ENCODE results near the gene PKD1.

The PKD1 gene

DNA sequence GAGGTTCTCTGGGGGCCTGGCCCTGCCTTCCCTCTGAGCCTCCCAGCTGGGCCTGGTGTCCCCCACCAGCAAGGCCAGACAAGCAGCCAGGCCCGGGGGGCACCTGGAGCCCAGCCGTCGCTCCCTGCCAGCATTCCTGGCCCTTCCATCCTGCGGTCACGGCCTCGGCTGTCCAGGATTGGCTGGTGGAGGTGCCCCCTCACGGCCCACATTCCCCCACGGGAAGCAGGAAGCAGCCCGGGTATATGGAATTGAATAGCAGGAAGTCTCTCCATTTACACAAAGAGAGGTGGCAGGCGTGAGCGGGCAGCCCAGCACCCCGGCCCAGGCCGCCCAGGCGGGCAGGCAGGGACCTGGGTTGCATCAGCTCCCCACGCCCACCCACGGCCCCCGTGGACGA, 34.4 kb upstream of the PKD1 start:
- no peak overlapping the region for H3K4me3 ChIP-seq (ENCODE audit: low read depth, low read length)
- TF ChIP-seq, protein P1, sequence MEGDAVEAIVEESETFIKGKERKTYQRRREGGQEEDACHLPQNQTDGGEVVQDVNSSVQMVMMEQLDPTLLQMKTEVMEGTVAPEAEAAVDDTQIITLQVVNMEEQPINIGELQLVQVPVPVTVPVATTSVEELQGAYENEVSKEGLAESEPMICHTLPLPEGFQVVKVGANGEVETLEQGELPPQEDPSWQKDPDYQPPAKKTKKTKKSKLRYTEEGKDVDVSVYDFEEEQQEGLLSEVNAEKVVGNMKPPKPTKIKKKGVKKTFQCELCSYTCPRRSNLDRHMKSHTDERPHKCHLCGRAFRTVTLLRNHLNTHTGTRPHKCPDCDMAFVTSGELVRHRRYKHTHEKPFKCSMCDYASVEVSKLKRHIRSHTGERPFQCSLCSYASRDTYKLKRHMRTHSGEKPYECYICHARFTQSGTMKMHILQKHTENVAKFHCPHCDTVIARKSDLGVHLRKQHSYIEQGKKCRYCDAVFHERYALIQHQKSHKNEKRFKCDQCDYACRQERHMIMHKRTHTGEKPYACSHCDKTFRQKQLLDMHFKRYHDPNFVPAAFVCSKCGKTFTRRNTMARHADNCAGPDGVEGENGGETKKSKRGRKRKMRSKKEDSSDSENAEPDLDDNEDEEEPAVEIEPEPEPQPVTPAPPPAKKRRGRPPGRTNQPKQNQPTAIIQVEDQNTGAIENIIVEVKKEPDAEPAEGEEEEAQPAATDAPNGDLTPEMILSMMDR (IDR thresholded peaks at IDR 0.05; ENCODE audit: insufficient read depth, low read depth, low read length, missing control alignments): no peak
- no peak for DNase-seq (ENCODE audit: low read depth)

- DNase-seq (ENCODE audit: low read depth): no peak
- TF ChIP-seq, protein P1 (IDR thresholded peaks at IDR 0.05; ENCODE audit: insufficient read depth, low read depth, low read length, missing control alignments): no peak
- no peak overlapping the region for H3K4me3 ChIP-seq (ENCODE audit: low read depth, low read length)
Measured at GRCh38 chr16:2167068-2167638, 31.5 kb upstream of the PKD1 start.

GRCh38 chr16:2166263-2167067, 30.8 kb upstream of the PKD1 start:
- H3K4me3 ChIP-seq (ENCODE audit: low read depth, low read length): no peak overlapping the region
- no peak for DNase-seq (ENCODE audit: low read depth)
- TF ChIP-seq, protein P1 (IDR thresholded peaks at IDR 0.05; ENCODE audit: insufficient read depth, low read depth, low read length, missing control alignments): no peak

- no peak overlapping the region for H3K4me3 ChIP-seq (ENCODE audit: low read depth, low read length)
- TF ChIP-seq, protein P1 (IDR thresholded peaks at IDR 0.05; ENCODE audit: insufficient read depth, low read depth, low read length, missing control alignments): no peak
- DNase-seq (ENCODE audit: low read depth): no peak
Measured at GRCh38 chr16:2165861-2166260, 30.2 kb upstream of the PKD1 start.

DNA sequence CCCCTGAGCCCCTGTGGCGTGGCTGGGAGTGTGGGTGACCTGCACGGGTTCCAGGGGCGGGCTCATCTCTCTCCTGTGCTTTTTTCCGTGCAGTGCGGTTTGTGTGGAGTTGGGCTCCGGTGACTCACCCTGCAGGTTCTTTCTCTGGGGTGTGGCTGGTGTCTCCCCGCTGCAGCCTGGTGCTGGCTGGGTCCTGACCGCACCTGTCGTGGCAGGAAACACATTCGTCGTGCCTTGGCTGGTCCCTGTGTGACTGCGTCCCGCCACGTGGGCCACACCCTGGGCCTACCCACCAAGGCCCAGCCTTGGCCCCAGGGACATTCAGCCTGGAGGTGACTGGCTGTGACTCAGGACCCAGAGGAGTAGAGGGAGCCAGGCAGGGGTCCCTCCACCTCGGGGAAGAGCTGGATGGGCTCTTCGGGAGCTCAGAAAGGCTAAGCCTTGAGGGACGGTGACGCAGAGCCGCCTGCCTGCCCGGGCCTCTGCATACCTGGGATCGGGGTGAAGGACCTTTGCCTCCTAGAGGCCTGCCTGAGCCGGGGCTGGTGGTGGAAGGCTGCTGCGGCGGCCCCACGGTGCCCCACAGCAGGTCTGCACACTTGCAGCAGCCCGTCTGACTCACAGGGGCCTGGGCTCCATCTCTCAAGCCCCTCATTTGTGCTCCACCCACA, 27.6 kb upstream of the PKD1 start:
- no peak for DNase-seq (ENCODE audit: low read depth)

GRCh38 chr16:2162676-2163118, 27.0 kb upstream of the PKD1 start:
- no peak overlapping the region for H3K4me3 ChIP-seq (ENCODE audit: low read depth, low read length)
- TF ChIP-seq, protein P1 (IDR thresholded peaks at IDR 0.05; ENCODE audit: insufficient read depth, low read depth, low read length, missing control alignments): no peak
- no peak for DNase-seq (ENCODE audit: low read depth)

More for the DNA sequence above, 27.6 kb upstream of the PKD1 start:
- H3K4me3 ChIP-seq (ENCODE audit: low read depth, low read length): no peak overlapping the region
- TF ChIP-seq, protein P1 (IDR thresholded peaks at IDR 0.05; ENCODE audit: insufficient read depth, low read depth, low read length, missing control alignments): no peak
